HEK293T (cell line): Measurements from ENCODE around the gene EI24.

Experiments used
- ELF4 ChIP-seq: fragments of 450-650 bp; IDR thresholded peaks from 2 replicates; pipeline ENCODE4 v1.6.1; 2017; ENCODE audit warnings: antibody characterized with exemption
- FOXA1 ChIP-seq: fragments of 450-650 bp; IDR thresholded peaks from 2 replicates; pipeline ENCODE4 v1.6.1; 2016; ENCODE audit warnings: mild to moderate bottlenecking
- HDGF ChIP-seq: fragments of 450-650 bp; IDR thresholded peaks from 2 replicates; pipeline ENCODE4 v1.6.1; 2017; ENCODE audit warnings: antibody characterized with exemption, borderline replicate concordance
- LEF1 ChIP-seq: fragments of 450-650 bp; IDR thresholded peaks from 2 replicates; pipeline ENCODE4 v1.6.1; 2017; ENCODE audit warnings: mild to moderate bottlenecking, borderline replicate concordance
- SP1 ChIP-seq: fragments of 450-650 bp; IDR thresholded peaks from 2 replicates; pipeline ENCODE4 v1.6.1; 2017
- SUZ12 ChIP-seq: fragments of 450-650 bp; IDR thresholded peaks from 2 replicates; pipeline ENCODE4 v1.6.1; 2016; ENCODE audit warnings: mild to moderate bottlenecking

DNA sequence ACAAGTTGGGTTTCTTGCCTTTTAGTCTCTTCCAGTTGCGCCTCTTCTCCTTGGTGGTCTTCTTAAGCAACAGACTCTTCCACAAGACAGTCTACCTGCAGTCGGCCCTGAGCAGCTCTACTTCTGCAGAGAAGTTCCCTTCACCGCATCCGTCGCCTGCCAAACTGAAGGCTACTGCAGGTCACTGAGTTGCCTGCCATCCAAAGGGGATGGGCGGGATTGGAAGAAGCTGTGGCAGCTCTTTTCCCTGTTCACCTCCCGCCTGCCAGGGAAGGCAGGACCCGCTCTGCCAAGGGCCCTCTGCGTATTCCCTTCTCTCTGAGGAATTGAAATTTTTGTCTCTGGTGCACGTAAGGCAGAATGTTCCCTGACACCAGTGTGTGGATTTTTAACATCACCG lies 14.2 kb downstream of the EI24 start:
- TF ChIP-seq FOXA1 (no peak), SP1 (no peak), LEF1 (no peak), SUZ12 (no peak), HDGF (no peak), ELF4 (no peak)
